ENCODE results near the gene DPP6. TPM values are rescaled to one million over a fixed set of nuclear protein-coding genes. Genes with fewer than 3 reads are reported as not detected.

The DPP6 gene
- total RNA-seq, 1 donor from 2014 or later: 0.62 TPM

- intact Hi-C loops (cut with DNase I): no loop called here
- no peak for ATAC-seq
- DNase-seq (ENCODE audit: low spot score): no peak
These were observed 494.9 kb downstream of the DPP6 start for GRCh38 chr7:154546946-154547587.

- DNase-seq (ENCODE audit: low spot score): no peak
- no peak for ATAC-seq
- intact Hi-C loops (cut with DNase I): no loop called here
These were observed 501.6 kb downstream of the DPP6 start for GRCh38 chr7:154553711-154554265.

- intact Hi-C loops (cut with DNase I): no loop called here
- ATAC-seq: no peak
- DNase-seq (ENCODE audit: low spot score): no peak
These were observed 507.3 kb downstream of the DPP6 start for GRCh38 chr7:154559454-154559853.

GRCh38 chr7:154564676-154565075, 512.5 kb downstream of the DPP6 start:
- ATAC-seq (no peak), DNase-seq (ENCODE audit: low spot score) (no peak)
- intact Hi-C loops (cut with DNase I): no loop called here

DNA sequence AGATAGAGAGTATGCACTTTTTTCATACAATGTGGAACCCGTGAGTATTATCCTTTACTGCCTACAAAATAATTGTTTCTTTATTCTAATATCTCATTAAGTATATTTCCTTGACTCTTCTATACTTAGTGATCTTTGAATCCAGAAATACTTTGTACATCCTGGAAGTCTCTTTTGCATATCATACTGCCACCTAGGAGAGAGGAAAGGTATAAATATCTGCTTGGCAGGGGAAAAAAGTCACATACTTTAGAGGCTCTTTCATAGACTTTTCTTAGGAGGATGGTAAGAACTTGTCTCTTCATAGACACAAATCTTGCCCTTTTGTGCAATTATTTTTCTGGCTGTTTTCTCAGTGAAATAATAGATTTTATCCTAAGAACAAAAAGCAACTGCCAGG, 514.7 kb downstream of the DPP6 start:
- intact Hi-C loops (cut with DNase I): no loop called here
- ATAC-seq: no peak
- no peak for DNase-seq (ENCODE audit: low spot score)

DNA sequence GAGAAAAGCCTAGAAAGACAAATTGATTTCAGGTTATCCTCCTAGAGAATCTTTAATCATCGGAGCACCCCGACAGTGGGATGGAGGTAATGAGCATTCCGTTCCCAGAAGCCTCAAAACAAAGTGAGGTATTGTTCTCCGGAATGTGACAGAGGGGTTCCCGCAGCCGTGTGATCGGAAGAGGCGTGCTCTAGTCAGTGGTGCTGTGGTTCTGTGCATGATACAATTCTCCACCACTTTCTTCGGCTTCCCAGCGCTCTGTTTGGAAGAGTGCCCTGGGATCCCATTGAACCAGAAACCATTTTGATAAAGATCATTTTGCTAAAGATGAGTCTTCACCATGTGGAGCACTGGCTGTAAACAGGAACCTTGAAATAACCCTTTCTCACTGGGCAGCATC, 516.1 kb downstream of the DPP6 start:
- no peak for DNase-seq (ENCODE audit: low spot score)

DNA sequence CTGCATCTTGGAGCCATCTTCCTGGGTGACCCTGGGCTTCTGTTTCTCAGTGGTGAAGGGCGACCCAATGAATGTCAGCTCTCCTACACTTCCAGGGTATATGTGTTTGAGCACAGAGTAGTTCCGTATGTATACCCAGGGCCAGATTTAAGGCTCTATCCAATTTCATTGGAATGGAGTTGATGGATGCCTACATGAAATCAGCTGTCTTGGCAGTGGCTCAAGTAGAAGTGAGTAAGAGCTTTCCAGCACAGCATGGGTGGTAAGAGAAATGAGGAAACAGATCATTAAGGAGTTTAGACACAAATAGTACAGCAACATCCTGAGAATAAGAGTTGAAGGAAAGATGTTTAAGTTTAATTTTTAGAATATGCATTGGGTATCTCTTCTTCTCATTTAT, 517.7 kb downstream of the DPP6 start:
- no peak for ATAC-seq
- DNase-seq (ENCODE audit: low spot score): no peak
- intact Hi-C loops (cut with DNase I): no loop called here

More for the DNA sequence above, 516.1 kb downstream of the DPP6 start:
- intact Hi-C loops (cut with DNase I): no loop called here
- no peak for ATAC-seq

DNA sequence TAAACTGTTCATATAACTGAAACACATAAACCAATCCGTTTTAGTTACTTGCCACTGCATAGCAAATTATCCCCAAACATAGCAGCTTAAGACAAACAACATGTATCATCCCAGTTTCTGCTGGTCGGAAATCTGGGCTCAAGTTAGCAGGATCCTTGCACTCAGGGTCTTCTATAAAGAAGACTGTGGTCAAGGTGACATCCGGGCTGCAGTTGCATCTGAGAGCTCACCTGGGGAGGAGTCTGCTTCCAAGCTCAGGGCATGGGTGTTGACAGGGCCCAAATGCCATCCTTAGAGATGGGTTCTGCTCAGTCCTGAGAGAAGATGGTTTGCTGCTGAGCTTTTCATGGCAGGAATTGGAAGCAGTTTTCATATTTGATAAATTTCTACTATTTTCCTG, 519.6 kb downstream of the DPP6 start:
- no peak for DNase-seq (ENCODE audit: low spot score)
- intact Hi-C loops (cut with DNase I): loop anchor here (1.0 kb wide), 1 partner anchor 43 kb away; no protein-coding TSS in a partner anchor

GRCh38 chr7:154574235-154574634, 522.0 kb downstream of the DPP6 start:
- no peak for DNase-seq (ENCODE audit: low spot score)
- intact Hi-C loops (cut with DNase I): no loop called here
- no peak for ATAC-seq

More for the DNA sequence above, 519.6 kb downstream of the DPP6 start:
- ATAC-seq: no peak

DNA sequence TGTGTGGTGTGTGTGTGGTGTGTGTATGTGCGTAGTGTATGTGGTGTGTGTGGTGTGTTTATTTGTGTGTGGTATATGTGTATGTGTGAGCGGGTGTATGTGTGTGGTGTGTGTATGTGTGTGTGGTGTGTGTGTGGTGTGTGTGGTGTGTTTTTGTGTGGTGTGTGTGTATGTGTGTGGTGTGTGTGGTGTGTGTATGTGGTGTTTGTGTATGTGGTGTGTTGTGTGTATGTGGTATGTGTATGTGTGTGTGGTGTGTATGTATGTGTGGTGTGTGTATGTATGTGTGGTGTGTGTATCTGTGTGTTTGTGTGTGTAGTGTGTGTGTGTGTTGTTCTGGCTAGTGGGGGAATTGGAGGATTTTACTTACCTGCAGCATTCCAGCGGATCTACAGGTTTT, 523.3 kb downstream of the DPP6 start:
- DNase-seq (ENCODE audit: low spot score) (no peak), ATAC-seq (no peak)
- intact Hi-C loops (cut with DNase I): no loop called here

DNA sequence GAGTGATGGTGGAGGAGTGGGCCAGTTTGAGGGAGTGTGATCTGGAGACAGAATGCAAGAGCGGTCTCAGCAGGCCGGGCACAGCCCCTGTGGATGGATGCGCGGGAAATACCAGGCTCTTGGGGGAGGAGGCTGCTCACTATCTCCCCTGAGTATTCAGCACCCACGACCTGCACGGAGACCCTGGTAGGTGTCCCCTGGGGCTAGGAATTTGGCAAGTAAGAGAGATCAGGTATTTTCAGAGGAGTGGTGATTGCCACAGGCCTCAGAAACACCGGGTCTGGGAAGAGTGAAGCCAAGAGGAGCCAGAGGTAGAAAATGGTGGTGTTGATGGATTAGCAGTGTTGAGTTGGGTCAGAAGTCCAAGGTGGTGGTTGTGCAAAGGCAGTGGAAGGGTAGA, 524.4 kb downstream of the DPP6 start:
- ATAC-seq: no peak
- intact Hi-C loops (cut with DNase I): no loop called here
- DNase-seq (ENCODE audit: low spot score): no peak

DNA sequence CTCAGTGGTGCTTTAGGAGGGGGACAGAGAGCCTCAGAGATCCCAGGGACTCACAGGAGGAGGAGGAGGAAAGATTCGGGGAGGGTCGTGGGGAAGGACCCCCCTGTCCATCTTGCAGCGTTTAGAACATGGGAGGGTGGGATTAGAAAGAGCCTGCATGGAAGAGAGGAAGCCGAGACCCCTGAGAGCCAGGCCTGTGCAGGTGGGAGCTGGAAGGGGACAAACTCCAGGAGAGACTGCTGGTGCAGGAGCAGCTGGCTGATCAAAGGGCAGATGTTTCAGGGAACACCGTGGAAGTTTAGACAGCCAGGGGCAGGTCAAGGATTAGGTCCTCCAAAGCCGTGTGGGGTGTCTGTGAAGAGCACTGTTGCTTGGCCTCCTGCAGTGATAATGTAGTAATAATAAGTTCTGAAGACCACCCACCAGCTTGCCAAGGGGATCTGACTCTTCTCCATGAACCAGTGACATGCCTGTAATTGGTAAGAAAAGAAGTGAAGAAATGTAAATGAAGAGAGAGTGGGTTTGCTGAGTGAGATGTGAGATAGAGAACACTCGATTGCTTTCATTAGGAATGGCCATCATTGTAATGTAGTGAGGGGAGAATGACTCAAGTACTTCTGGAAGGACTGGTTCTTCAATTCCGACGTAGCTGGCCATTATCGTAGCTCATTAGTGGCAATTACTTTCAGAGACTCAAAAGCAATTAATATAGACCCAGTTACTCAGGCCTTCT, 525.1 kb downstream of the DPP6 start:
- no peak for DNase-seq (ENCODE audit: low spot score)
- intact Hi-C loops (cut with DNase I): no loop called here
- ATAC-seq: no peak

DNA sequence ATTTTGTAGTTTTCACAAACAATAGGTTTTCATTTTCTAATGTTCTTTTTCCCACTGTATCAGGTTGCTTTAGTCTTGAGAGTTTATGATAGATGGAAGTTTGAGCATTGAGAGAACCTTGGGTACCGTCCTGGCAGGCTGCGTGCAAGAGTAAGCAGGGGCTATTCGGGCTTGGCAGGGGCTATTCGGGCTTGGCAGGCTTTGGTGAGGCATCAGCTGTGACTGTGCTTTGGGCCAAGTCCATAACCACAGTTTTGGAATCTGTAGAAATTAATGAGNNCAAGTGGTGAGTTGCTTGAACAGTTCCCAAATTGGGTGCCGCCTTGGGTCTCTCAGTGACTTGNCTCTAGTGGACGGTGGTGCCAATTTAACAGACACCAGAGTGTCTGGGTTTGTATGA, 526.1 kb downstream of the DPP6 start:
- ATAC-seq: no peak
- DNase-seq (ENCODE audit: low spot score): no peak
- intact Hi-C loops (cut with DNase I): no loop called here

GRCh38 chr7:154579711-154580110, 527.5 kb downstream of the DPP6 start:
- intact Hi-C loops (cut with DNase I): no loop called here
- ATAC-seq: no peak
- DNase-seq (ENCODE audit: low spot score): no peak

DNA sequence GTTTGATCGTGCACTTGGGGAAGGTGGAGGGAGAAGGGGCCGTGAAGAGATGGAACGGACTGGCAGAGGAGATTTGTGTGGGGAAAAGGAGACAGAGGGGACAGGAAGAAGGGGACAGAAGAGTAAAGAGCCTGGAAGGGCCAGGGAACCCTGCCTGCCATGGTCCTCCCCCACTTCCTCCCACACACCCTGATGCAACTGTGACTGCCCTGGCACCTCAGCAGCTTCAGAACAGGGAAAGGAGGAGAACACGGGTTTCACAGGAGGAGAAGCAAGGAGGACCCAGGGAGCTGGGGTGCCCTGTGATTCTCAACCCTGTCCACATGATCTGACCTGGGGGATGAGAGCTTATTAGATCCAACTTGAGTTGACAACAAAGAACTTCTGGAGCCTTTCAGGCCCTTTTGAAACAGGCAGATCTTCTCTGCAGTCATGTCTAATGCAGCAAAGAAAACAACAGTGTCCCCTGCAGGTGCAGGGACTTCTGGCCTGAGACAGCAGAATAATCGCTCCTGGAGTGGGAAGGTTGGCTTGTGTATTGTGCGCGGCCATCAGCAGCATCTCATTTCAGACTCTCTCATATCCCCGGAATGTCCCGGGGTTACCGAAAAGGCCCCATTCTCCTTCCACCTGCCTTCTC, 529.2 kb downstream of the DPP6 start:
- intact Hi-C loops (cut with DNase I): no loop called here

DNA sequence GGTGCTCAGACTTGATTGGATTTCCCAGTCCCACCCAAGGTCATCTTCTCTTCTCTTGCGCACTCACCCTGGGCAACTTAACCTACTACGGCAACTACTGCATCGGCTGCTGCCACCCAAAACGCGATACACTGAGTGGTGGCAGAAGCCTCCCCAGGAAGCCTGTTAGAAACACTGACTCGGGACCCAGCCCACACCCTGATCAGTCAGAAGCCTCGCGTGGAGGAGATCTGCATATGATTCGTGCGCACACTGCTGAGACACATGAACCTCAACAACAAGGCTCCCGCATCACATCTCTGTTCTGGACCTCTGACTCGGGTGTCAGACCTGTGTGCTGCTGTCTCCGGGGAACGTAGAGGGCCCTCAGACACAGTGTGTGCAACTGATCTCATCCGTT, 531.3 kb downstream of the DPP6 start:
- DNase-seq (ENCODE audit: low spot score) (no peak), ATAC-seq (no peak)
- intact Hi-C loops (cut with DNase I): no loop called here

More for the DNA sequence above, 529.2 kb downstream of the DPP6 start:
- ATAC-seq (no peak), DNase-seq (ENCODE audit: low spot score) (no peak)

- DNase-seq (ENCODE audit: low spot score) (no peak), ATAC-seq (no peak)
These were observed 532.4 kb downstream of the DPP6 start for GRCh38 chr7:154584352-154585252.

GRCh38 chr7:154587792-154588191, 535.6 kb downstream of the DPP6 start:
- intact Hi-C loops (cut with DNase I): no loop called here
- DNase-seq (ENCODE audit: low spot score) (no peak), ATAC-seq (no peak)

More at GRCh38 chr7:154584352-154585252, 532.4 kb downstream of the DPP6 start:
- intact Hi-C loops (cut with DNase I): no loop called here

GRCh38 chr7:154591544-154591943, 539.3 kb downstream of the DPP6 start:
- DNase-seq (ENCODE audit: low spot score): no peak
- intact Hi-C loops (cut with DNase I): no loop called here
- ATAC-seq: no peak

Measured in sciatic nerve (tissue), 2 donors.